ENCODE data around the gene RXRA.

Gene RXRA

GRCh38 chr9:134451700-134452458 is 125.6 kb downstream of the RXRA start:
- DNase-seq (ENCODE audit: low read depth in 2 of 2) = no peak

- no peak for DNase-seq (ENCODE audit: low read depth in 2 of 2)
These were observed 126.5 kb downstream of the RXRA start for GRCh38 chr9:134452728-134453127.

- DNase-seq (ENCODE audit: low read depth in 2 of 2) = no peak
These were observed 127.7 kb downstream of the RXRA start for GRCh38 chr9:134453776-134454475.

- DNase-seq (ENCODE audit: low read depth in 2 of 2) = no peak
These were observed 128.2 kb downstream of the RXRA start for GRCh38 chr9:134454476-134454857.

- DNase-seq (ENCODE audit: low read depth in 2 of 2) = no peak
These were observed 128.8 kb downstream of the RXRA start for GRCh38 chr9:134455021-134455471.

- no peak for DNase-seq (ENCODE audit: low read depth in 2 of 2)
These were observed 129.3 kb downstream of the RXRA start for GRCh38 chr9:134455537-134455933.

GRCh38 chr9:134455934-134456755 is 129.9 kb downstream of the RXRA start:
- DNase-seq (ENCODE audit: low read depth in 2 of 2) = peak; percentile 50 to 51

- no peak for DNase-seq (ENCODE audit: low read depth in 2 of 2)
These were observed 130.6 kb downstream of the RXRA start for GRCh38 chr9:134456756-134457305.

GRCh38 chr9:134457321-134458206 is 131.3 kb downstream of the RXRA start:
- no peak for DNase-seq (ENCODE audit: low read depth in 2 of 2)

- DNase-seq (ENCODE audit: low read depth in 2 of 2) = no peak
These were observed 132.2 kb downstream of the RXRA start for GRCh38 chr9:134458207-134459108.

GRCh38 chr9:134459164-134459563 is 132.9 kb downstream of the RXRA start:
- DNase-seq (ENCODE audit: low read depth in 2 of 2) = no peak

- no peak for DNase-seq (ENCODE audit: low read depth in 2 of 2)
These were observed 133.3 kb downstream of the RXRA start for GRCh38 chr9:134459573-134459972.

- DNase-seq (ENCODE audit: low read depth in 2 of 2) = no peak
These were observed 134.0 kb downstream of the RXRA start for GRCh38 chr9:134460206-134460605.

- no peak for DNase-seq (ENCODE audit: low read depth in 2 of 2)
These were observed 134.6 kb downstream of the RXRA start for GRCh38 chr9:134460896-134461295.

- no peak for DNase-seq (ENCODE audit: low read depth in 2 of 2)
These were observed 135.2 kb downstream of the RXRA start for GRCh38 chr9:134461426-134461982.

- DNase-seq (ENCODE audit: low read depth in 2 of 2) = no peak
These were observed 136.1 kb downstream of the RXRA start for GRCh38 chr9:134462318-134462717.

- DNase-seq (ENCODE audit: low read depth in 2 of 2) = no peak
These were observed 137.0 kb downstream of the RXRA start for GRCh38 chr9:134463280-134463679.

GRCh38 chr9:134466869-134467616 is 140.8 kb downstream of the RXRA start:
- no peak for DNase-seq (ENCODE audit: low read depth in 2 of 2)

- no peak for DNase-seq (ENCODE audit: low read depth in 2 of 2)
These were observed 142.1 kb downstream of the RXRA start for GRCh38 chr9:134468358-134468757.
